GM12865 (cell line): Measurements from ENCODE around the gene UGP2.
"Not testable (repeated sequence)": the region's sequence is repeated elsewhere in the genome, so short reads cannot be mapped to it uniquely, and the experiment has no call there.

ENCODE experiments used
- DNase-seq: peaks from one replicate; pipeline ENCODE4 v3.0.0; 2010; ENCODE audit warnings: low read depth
- H3K4me3 ChIP-seq: 2 replicates; pipeline ENCODE4 v1.5.1; 2011; ENCODE audit warnings: mild to moderate bottlenecking, low read depth, low read length, control low read depth
- CTCF ChIP-seq: IDR thresholded peaks from 2 replicates; pipeline ENCODE4 v1.5.1; 2011; ENCODE audit warnings: low read length, control low read depth, low read depth, inconsistent platforms; ENCODE audit not compliant: insufficient read depth; ENCODE audit errors: missing control alignments

Gene UGP2

GRCh38 chr2:63845866-63846265 lies 4.2 kb downstream of the UGP2 start:
- H3K4me3 ChIP-seq = no peak overlapping the region
- no peak for TF ChIP-seq CTCF
- no peak for DNase-seq

- no peak overlapping the region for H3K4me3 ChIP-seq
- no peak for TF ChIP-seq CTCF
- no peak for DNase-seq
Measured at GRCh38 chr2:63846487-63846886, 4.8 kb downstream of the UGP2 start.

GRCh38 chr2:63847571-63847970 lies 5.9 kb downstream of the UGP2 start:
- DNase-seq, H3K4me3 ChIP-seq: not testable (repeated sequence)

- TF ChIP-seq CTCF = no peak
- no peak overlapping the region for H3K4me3 ChIP-seq
- DNase-seq = no peak
Measured at GRCh38 chr2:63849381-63850203, 7.9 kb downstream of the UGP2 start.

- DNase-seq = no peak
- no peak for TF ChIP-seq CTCF
- no peak overlapping the region for H3K4me3 ChIP-seq
Measured at GRCh38 chr2:63850204-63850571, 8.5 kb downstream of the UGP2 start.

- TF ChIP-seq CTCF = no peak
- no peak overlapping the region for H3K4me3 ChIP-seq
- DNase-seq = peak; percentile 5
Measured at GRCh38 chr2:63850649-63851048, 9.0 kb downstream of the UGP2 start.

GRCh38 chr2:63851691-63852311 lies 10.1 kb downstream of the UGP2 start:
- H3K4me3 ChIP-seq = no peak overlapping the region
- no peak for TF ChIP-seq CTCF
- DNase-seq = no peak
